Osteoblast (primary cell): ENCODE results near the gene DROSHA. TPM values are rescaled to one million over a fixed set of nuclear protein-coding genes. Genes with fewer than 3 reads are reported as not detected.

Experiments used
- DNase-seq: peaks from one replicate; pipeline ENCODE4 v3.0.0; 2011; ENCODE audit warnings: low spot score, mixed read lengths; ENCODE audit not compliant: insufficient read length; ENCODE audit errors: missing footprints
- H2AFZ ChIP-seq: 2 replicates; pipeline ENCODE4 v1.6.0; 2011; ENCODE audit warnings: mild to moderate bottlenecking, low read length
- H3K27ac ChIP-seq: 2 replicates; pipeline ENCODE4 v1.5.1; 2011; ENCODE audit warnings: mild to moderate bottlenecking, low read depth, low read length, moderate library complexity
- H3K27me3 ChIP-seq: 2 replicates; pipeline ENCODE4 v1.6.0; 2012; ENCODE audit warnings: mild to moderate bottlenecking, control low read depth, inconsistent platforms, low read length, moderate library complexity; ENCODE audit not compliant: insufficient read depth
- H3K36me3 ChIP-seq: 2 replicates; pipeline ENCODE4 v1.5.1; 2011; ENCODE audit warnings: mild to moderate bottlenecking, low read length, control low read depth, moderate library complexity; ENCODE audit not compliant: insufficient read depth
- H3K4me1 ChIP-seq: 2 replicates; pipeline ENCODE4 v1.5.1; 2011; ENCODE audit warnings: mild to moderate bottlenecking, low read length, control low read depth, moderate library complexity; ENCODE audit not compliant: insufficient read depth
- H3K4me2 ChIP-seq: 2 replicates; pipeline ENCODE4 v1.6.0; 2011; ENCODE audit warnings: mild to moderate bottlenecking, low read length; ENCODE audit not compliant: insufficient read depth
- H3K4me3 ChIP-seq: fragments of 200-600 bp; sonication (generic); 3 replicates; pipeline ENCODE4 v1.5.1; 2012; ENCODE audit warnings: mild to moderate bottlenecking, low read length, inconsistent platforms; ENCODE audit not compliant: insufficient read depth
- H3K79me2 ChIP-seq: 2 replicates; pipeline ENCODE4 v1.6.0; 2012; ENCODE audit warnings: mild to moderate bottlenecking, low read length, control low read depth, inconsistent platforms; ENCODE audit not compliant: insufficient read depth
- H3K9me3 ChIP-seq: 2 replicates; pipeline ENCODE4 v1.5.1; 2011; ENCODE audit warnings: low read depth, low read length, control low read depth
- H4K20me1 ChIP-seq: 2 replicates; pipeline ENCODE4 v1.6.0; 2012; ENCODE audit warnings: mild to moderate bottlenecking, low read length, control low read depth; ENCODE audit not compliant: insufficient read depth
- CTCF ChIP-seq: IDR thresholded peaks from 2 replicates; pipeline ENCODE4 v1.5.1; 2011; ENCODE audit warnings: mild to moderate bottlenecking, low read depth, low read length, moderate library complexity; ENCODE audit errors: extremely low read depth
- total RNA-seq: library from RNA; depleted of rRNA; stranded (reverse); fragments of >200 nt; gene quantifications from 2 replicates; pipeline ENCODE4 v1.2.3, GENCODE V29; 2012

The DROSHA gene
- total RNA-seq, 1 donor = 32.9 TPM

- no peak overlapping the region for H3K4me2 ChIP-seq
- no peaks in the 10 kb centered on the region for H3K79me2 ChIP-seq
- no peaks in the 10 kb centered on the region for H3K4me1 ChIP-seq
- H3K4me3 ChIP-seq = no peak overlapping the region
- no peaks in the 10 kb centered on the region for H3K36me3 ChIP-seq
- DNase-seq = no peak
- no peak for TF ChIP-seq CTCF
- no peak overlapping the region for H3K27ac ChIP-seq
- no peak overlapping the region for H2AFZ ChIP-seq
- no peaks in the 10 kb centered on the region for H4K20me1 ChIP-seq
- H3K9me3 ChIP-seq = no peaks in the 10 kb centered on the region
- H3K27me3 ChIP-seq = no peaks in the 10 kb centered on the region
Observed at GRCh38 chr5:31563216-31563615, 31.3 kb upstream of the DROSHA start.

GRCh38 chr5:31561946-31562345 is 30.1 kb upstream of the DROSHA start:
- no peak for DNase-seq

GRCh38 chr5:31559942-31560341 is 28.0 kb upstream of the DROSHA start:
- peaks cover 8% of the 10 kb centered on the region for H3K36me3 ChIP-seq
- H3K27ac ChIP-seq = no peak overlapping the region
- no peaks in the 10 kb centered on the region for H4K20me1 ChIP-seq
- H3K9me3 ChIP-seq = no peaks in the 10 kb centered on the region
- DNase-seq = no peak
- no peak overlapping the region for H3K4me3 ChIP-seq
- H3K27me3 ChIP-seq = no peaks in the 10 kb centered on the region
- no peak overlapping the region for H3K4me2 ChIP-seq
- H3K4me1 ChIP-seq = no peaks in the 10 kb centered on the region
- no peak for TF ChIP-seq CTCF
- H3K79me2 ChIP-seq = no peaks in the 10 kb centered on the region
- H2AFZ ChIP-seq = no peak overlapping the region

More at GRCh38 chr5:31561946-31562345, 30.1 kb upstream of the DROSHA start:
- Histone ChIP-seq H3K27me3 (no peaks in the 10 kb centered on the region), H3K4me1 (no peaks in the 10 kb centered on the region), H3K9me3 (no peaks in the 10 kb centered on the region), H3K79me2 (no peaks in the 10 kb centered on the region), H4K20me1 (no peaks in the 10 kb centered on the region), H2AFZ (no peak overlapping the region), H3K27ac (no peak overlapping the region), H3K36me3 (peaks cover 1% of the 10 kb centered on the region), H3K4me3 (no peak overlapping the region), H3K4me2 (no peak overlapping the region)
- no peak for TF ChIP-seq CTCF

GRCh38 chr5:31556461-31556860 is 24.6 kb upstream of the DROSHA start:
- Histone ChIP-seq H3K9me3 (no peaks in the 10 kb centered on the region), H3K4me2 (no peak overlapping the region), H3K27ac (no peak overlapping the region), H3K27me3 (no peaks in the 10 kb centered on the region), H2AFZ (no peak overlapping the region), H3K4me1 (peaks cover 11% of the 10 kb centered on the region), H3K4me3 (no peak overlapping the region), H3K79me2 (no peaks in the 10 kb centered on the region), H4K20me1 (peaks cover 3% of the 10 kb centered on the region), H3K36me3 (peaks cover 27% of the 10 kb centered on the region)
- no peak for DNase-seq
- TF ChIP-seq CTCF = no peak
